NCI-H2196 (cell line): ENCODE results near the gene E2F1.
"Not testable (repeated sequence)": the region's sequence is repeated elsewhere in the genome, so short reads cannot be mapped to it uniquely, and the experiment has no call there.

Source experiments
- DNase-seq: peaks from one replicate; lab custom pipeline; 2025; ENCODE audit not compliant: unreplicated experiment; lab: John Stamatoyannopoulos, UW

Gene E2F1

DNA sequence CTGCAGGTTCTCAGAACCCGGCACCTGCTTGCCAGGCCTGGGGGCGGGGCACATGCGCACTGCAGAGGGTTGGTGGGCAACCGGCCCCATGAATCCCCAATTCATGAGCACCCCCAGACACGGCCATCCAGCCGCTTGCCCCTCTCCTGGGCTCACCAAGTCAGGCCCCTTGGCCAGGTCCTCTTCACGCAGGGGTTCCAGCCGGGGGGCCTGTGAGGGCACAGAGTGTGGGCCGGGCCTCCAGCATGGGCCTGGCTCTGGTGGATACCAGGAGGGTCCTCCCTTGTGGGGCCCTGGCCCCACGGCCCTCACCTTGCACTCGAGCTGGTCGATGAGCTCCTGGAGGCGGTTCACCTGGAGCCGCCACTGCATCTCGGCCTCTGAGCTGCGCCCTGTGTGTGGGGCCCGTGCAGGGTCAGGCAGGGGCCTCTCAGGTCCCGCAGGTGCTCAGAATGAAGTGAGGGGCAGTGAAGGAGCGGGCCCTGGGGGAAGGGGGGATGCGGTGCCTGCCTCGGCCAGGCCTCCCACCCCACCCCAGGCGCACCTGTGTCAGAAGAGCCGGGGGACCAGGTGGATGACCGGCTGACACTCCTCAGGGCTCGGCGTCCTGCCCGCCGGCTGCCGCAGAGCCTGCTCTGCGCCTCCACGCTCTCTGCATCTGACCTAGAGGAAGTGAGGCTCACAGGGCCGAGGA lies 26.7 kb downstream of the E2F1 start:
- no peak for DNase-seq

DNA sequence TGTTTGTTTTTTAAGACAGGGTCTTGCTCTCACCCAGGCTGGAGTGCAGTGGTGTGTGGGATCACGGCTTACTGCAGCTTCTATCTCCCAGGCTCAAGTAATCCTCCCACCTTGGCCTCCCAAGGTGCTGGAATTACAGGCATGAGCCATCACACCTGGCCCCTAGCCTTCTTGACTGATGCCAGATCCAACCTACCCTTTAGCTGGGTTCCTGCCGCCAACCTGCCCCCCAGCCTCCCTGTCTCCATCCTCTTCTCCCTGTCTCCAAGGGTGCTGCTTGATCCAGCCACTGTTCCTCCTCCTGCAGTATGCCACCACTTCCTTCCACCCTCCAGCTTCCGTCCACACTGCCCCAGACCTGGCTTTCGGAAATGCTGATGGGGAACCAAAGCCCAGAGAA lies 27.3 kb downstream of the E2F1 start:
- no peak for DNase-seq

DNA sequence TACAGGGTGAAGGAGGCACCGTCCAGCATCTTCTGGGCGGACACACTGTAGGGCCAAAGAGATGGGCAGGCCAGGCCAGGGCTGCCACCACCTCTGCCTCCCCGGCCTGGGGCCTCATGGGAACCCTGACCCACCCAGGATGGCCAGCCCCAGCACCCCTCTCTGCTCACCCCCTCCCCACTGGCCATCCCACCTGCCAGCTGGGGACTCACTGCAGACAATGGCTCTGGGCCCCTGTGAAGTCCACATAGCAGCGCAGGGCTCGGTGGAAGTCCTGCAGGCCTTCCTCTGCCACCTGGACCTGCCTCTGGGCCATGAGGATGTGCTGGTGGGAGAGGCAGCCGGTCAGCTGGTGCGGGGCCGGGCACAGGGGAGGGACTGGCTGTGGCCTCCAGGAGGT lies 27.7 kb downstream of the E2F1 start:
- DNase-seq, result no peak

DNA sequence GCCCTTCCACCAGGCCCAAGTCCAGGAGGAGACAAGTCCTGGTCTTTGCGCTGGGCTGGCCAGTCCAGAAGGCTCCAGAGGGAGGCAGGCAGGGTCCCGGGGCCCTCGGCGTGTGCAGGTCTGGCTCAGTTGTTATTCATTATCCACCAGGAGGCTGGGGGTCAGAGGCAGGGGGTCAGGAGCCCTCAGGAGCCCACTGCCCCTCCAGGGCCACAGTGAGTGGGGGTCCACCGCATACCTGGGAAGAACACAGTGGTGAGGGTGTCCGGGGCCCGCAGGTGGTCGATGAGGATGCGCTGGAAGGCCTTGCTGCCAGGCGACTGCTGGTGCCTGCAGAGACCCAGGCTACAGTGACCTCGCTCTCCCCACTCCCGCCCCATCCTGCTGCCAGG lies 28.5 kb downstream of the E2F1 start:
- no peak for DNase-seq

DNA sequence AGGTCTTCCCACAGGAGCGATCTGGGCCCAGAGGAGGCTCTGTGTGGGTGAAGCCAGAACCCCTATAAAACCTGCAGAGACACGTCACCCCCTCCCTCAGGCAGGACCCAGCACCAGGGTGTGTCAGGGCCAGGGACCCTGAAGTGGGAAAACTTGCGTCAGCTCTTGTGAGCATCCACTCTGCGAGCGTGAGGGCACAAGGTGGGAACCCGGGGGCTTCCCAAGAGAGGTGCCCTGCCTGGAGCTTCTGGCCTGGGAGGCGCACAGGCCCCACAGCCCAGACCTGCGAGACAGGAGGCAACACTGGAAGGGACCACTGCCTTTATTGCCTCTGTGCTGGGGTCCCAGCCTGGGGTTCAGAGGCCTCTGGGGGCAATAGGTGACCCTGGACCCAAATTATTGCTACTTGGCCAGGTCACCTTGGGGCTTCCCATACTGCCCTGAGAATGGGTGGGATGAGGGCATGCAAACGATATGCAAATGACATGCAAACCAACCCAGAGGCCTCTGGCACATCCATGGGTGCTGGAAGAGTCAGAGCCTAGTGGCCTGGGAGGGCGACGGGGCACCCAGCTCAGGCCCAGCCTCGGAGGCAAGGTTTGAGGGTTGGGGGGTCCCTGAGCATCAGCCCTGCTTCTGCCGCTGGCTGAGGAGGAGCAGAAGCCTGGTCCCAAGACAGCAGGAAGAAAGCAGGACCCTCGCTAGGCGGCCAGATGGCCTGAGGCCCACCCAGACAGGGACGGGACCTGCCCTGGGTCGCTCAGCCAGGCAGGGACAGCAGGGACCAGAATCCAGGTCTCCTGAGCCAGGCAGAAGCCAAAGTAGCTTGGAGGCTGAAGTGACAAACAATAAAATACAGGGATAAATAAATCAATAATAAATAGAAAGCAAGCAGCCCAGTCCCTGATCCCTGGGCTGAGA lies 29.1 kb downstream of the E2F1 start:
- DNase-seq, result no peak

DNA sequence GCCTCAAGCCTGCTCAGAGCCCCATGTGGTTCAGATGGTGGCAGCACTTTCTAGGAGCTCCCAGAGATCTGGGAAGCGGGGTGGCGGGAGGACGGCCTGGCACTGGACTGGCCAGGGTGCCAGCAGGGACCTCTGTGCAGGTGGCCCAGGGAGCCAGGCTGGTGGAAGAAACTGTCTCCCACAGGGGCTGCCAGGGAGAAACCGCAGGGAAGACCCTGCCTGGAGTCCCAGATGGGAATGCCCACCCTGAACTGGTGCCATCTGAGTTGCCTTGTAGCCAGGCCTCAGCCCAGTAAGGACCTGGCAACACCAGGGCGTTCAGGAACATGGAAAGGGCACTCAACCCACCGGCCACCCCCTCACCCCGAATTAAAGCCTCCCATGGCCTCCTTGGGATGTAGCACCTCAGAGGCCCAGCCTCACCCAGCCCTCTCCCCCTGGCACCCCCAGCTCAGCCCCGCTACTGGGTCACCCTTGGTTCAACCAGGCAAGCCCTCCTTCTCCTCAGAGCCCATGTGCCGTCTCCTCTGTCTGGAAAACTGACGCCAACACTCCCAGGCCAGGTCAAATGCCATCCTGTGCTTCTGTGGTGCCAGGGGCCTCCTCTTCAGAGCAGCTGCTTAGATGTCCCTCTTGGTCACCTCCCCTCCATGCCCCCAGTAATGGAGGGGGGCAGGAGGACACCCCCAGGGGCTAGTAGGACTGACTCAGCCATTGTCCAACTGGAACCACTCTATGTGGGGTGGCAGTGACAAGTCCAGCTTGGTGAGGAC lies 30.0 kb downstream of the E2F1 start:
- no peak for DNase-seq

DNA sequence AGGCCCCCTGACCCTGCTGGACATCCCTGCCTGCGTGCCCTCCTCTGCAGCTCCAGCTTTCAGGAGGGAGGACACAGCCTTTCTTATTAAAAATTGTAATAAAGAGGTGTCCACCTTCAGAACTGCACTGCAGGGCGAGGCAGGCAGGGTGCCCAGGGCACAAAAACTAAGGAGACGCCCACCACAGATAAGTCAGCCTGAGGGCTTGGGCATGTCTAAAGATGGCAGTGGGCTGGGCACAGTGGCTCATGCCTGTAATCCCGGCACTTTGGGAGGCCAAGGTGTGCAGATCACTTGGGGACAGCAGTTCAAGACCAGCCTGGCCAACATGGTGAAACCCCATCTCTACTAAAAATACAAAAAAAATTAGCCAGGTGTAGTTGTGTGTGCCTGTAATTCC lies 31.0 kb downstream of the E2F1 start:
- DNase-seq, result no peak

DNA sequence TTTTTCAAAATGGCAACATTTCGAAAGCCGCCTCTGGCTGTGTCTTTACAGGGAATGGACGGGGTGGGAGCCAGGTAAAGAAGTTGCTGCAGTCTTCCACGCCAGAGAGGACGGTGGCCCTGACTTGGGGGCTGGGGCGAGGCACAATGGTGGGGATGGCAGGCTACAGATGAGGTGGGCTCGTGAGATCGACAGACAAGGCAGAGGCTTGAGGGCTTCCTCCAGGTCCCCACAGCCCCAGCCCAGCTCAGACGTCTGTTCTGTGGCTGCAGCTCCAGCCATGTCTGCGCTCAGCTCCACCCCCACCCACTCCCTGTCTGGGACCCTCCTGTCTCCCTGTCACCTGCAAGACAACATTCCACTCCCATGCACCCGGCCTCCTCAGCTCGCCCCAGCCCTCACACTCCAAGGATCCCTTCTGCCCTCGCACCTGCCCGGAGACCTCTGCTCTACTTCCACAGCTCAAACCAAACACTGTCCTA lies 31.5 kb downstream of the E2F1 start:
- no peak for DNase-seq

DNA sequence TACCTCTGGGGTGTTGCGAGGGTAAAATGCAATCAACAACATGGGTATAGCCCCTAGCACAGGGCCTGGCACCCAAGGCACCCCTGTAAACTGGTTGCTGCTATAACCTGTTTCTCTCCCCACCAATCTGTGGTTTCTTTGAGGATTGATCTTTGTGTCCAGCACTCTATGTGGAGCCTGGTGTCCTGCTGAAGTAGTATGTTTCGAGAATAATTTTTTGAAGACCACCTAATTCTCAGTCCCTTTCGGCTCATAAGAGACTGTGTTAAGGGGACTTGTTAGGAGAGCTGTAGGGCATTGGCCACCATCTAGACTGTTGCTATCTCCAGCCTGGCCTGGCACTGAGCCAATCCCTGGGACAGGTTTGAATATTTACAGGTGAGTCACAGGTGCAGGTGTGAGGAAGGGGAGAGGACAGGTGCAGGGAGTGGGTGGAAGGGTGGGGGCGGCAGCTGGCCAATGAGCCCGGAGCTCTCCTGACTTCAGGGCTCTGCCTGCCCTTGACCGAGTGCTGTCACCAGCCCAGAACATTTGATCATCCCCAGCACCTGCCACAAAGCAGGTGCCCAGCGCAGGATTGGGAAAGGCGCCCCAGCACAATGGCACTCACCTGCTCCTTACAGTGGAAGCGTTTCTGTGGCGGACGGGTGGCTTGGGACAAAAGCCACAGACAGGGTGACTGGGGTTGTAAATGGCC lies 32.1 kb downstream of the E2F1 start:
- peak; percentile 90 for DNase-seq

DNA sequence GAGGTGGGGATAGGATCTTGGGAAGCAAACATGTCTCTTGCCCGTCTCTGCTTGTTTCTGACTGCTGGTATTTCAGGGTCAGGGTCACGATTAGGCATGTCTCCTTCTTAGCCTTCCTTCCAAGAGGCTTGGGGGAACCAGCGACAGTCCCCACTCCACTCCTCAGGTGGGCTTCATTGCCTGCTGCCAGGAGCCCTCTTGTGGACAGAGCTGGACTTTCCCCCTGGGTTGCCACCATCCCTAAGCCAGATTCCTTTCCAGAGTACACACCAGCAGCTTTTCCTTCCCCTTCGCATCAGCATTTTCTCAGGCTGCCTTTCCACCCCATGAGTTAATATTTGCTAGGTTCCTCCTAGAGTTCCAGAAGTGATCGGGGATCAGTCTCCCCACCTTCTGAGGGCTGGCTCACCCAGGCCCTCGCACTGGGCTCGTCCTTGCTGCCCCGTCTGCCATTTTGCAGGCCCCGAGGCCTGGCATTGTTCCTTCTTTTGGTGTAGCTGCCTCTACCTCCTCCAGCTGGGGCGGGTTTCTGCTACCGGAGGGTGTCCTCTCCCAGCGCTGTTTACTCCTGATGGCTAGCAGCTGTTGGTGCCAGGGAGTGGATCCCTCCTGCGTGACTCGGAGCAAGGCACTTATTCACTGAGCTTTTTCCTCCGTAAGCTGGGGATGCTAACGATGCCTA lies 32.8 kb downstream of the E2F1 start:
- peak; percentile 53 for DNase-seq

DNA sequence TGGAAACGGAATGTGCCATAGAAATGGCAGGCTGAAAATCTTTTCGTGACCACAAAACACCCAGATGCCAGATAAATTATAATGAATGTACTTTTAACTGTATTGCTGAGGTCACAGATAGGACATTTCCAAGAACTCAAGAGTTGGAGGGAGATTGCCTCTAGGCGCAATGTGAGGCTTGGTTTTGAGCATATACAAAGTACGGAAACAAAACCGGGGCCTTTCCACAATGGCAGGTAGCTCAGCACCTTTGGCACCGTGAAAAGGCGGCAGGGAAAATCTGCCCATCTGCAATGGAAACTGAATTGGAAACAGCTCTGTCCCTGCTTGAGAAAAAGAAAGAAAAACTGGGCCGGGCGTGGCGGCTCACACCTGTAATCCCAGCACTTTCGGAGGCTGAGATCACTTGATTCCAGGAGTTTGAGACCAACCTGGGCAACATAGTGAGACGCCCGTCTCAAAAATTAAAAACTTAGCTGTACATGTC lies 34.6 kb downstream of the E2F1 start:
- DNase-seq, result no peak

DNA sequence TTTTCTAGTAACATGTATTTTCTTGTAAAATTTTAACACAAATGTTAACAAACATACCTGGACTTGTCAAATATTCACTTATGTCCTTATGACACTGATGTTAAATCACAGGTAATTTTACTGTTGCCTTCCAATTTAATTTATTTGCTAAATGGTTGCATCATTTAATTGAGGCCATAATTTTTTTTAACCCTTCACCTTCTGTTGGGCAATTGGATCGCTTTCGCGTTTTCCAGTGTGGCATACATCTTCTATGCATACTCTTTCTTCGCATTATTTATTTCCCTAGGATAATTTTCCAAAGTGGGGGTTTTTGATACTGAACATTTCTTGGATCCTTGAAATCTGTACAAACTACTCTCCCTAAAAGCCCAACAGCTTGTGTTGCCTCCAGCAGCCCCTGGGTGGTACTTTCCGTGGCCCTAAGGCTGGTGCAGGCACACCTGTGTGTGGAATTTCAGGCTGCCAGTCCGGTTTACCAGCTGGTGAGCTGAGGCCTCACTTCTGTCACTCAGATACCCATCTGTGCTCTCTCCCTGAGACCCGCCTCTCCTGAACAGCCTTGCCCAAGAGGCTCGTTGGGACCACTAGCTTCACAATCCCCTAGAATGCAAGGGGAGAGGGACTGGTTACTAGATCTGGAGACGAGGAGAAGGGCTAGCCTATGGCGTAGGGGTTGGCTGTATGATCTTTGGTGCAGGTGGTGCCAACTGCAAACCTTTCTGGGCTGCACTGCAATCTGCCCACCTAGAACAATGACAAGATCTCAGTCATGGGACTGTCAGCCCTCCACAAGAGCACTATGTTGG lies 35.2 kb downstream of the E2F1 start:
- DNase-seq, result no peak

DNA sequence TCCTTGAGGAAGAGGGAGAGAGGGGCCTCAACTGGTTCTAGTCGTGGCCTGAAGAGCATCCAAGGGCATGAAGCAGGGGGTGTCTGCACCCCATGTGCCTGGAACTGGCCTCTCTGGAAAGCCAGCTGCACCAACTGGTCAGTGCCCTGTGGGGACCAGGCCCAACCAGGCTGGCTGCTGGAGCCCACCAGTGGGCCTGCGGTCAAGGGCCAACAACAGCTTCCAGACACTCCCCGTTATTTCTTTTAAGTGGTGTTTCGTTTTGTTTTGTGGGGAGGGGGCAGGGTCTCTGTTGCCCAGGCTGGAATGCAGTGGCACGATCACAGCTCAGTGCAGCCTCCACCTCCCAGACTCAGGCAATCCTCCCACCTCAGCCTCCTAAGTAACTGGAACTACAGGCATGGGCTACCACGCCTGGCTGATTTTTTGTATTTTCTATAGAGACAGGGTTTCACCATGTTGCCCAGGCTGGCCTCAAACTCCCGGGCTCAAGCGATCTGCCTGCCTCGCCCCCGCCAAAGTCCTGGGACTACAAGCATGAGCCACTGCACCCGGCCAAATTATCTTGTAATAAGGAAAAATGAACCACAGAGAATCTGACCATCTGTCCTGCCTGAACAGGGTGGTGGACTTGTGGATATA lies 36.0 kb downstream of the E2F1 start:
- DNase-seq, result no peak

DNA sequence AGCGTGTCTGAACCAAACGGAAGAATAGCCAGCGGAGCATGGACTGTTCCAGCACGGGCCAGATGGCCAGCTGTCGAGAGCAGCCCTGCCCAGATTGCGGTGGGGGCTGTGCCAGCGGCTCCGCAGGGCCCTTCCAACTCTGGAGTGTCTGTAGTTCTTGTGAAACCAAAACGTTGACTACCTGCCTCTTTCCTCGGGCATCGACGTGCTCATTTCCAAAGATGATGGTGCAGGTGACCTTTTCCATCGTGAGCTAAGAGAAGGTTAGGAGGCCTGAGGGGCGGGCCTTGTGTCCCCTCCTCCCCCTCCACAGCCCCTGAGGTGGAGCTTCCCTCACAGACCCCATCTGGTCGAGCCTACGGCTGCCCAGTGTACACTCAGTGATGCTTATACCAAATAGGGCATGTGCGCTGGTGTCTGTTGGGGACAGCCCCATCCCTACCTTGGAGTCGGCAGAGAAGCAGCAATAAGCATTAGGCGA lies 36.9 kb downstream of the E2F1 start:
- no peak for DNase-seq

DNA sequence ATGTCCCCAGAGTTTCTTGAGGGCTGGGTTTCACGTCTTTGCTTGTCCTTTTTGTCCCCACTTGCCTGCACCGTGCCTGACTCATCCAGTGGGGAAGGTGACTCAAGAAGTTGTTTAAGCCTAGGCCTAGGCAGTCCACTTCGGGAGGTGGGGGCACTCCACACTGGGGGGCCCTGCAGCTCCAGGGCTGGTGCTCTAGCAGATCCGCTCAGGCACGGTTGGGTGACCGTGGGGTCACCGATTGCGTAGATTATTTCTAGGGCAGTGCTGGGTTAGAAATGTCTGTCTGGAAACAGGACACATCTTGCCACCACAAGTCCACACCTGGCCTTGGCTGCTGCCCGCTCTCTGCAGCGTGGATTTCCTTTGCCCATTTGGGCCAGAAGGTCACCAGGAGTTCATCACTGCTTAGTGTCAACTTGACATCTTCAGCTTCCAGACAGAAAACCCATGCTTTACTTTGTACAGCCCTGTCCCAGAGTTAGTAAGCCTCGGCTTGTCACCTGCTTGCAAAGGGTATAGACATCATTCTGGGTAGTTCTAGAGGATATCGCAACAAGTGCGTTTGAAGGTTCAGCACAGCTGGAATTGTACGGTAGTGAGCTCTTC lies 37.7 kb downstream of the E2F1 start:
- no peak for DNase-seq

DNA sequence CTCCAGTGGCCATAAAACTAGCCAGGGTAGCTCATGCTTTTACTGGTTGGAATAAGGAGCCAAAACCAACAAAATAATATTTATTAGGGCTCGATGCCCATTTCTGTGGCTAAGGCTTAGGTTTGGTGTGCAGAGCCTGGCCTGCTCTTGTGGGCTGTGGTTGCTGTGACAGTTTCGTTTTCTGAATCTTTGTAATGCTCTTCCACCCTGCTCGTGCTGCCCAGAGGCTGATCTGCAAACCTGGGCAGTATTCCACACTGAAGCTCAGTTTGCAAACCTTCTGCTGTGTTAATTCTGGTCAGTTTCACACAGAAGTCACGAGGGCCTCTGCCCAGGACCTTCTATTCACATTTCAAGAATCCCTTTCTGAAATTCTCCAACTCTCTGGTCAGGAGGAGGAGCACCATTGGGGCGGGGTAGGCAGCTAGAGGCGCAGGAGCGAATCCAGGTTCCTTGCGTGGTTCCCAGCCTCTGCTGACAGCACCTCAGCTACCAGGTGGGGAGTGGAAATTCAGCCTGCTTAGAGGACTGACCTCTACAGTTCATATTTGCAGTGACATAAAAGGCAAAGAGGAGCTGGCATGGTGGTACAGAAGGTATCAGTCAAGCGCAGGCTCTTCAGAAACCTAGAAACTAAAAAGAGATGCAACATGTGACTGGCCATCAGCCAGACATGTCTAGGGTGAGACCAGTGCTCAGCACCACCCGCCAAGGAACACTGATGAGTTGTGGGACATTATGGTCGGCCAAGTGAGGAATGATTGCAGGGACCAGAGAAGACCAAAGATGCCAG lies 38.4 kb downstream of the E2F1 start:
- DNase-seq, result peak; percentile 64

DNA sequence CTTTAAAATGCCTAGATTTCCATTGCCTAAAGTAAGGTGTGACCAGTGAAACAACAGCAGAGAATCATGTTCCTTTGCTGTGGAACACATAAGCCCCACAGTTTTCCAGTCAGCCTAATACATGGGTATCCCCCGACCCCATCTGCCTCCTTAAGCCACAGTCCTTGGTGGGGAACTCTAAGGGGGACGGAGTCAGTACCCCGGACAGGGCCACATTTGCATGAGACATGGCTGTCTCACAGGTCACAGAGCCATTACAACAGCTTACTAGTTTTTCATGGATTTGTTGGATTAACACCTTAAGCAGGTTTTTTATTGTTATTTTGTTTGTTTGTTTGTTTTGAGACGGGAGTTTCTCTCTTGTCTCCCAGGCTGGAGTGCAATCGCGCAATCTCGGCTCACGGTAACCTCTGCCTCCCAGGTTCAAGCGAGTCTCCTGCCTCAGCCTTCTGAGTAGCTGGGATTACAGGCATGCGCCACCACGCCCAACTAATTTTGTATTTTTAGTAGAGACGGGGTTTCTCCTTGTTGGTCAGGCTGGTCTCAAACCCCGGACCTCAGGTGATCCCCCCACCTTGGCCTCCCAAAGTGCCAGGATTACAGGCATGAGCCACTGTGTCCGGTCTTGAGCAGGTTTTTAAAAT lies 39.1 kb downstream of the E2F1 start:
- DNase-seq, result not testable (repeated sequence)
